ELF-1 (cell line): ENCODE measurements around the gene CST9.

Experiments used
- DNase-seq: peaks from one replicate; pipeline ENCODE4 v3.0.0-alpha.2; 2016; ENCODE audit warnings: low read depth, low spot score

The CST9 gene

DNA sequence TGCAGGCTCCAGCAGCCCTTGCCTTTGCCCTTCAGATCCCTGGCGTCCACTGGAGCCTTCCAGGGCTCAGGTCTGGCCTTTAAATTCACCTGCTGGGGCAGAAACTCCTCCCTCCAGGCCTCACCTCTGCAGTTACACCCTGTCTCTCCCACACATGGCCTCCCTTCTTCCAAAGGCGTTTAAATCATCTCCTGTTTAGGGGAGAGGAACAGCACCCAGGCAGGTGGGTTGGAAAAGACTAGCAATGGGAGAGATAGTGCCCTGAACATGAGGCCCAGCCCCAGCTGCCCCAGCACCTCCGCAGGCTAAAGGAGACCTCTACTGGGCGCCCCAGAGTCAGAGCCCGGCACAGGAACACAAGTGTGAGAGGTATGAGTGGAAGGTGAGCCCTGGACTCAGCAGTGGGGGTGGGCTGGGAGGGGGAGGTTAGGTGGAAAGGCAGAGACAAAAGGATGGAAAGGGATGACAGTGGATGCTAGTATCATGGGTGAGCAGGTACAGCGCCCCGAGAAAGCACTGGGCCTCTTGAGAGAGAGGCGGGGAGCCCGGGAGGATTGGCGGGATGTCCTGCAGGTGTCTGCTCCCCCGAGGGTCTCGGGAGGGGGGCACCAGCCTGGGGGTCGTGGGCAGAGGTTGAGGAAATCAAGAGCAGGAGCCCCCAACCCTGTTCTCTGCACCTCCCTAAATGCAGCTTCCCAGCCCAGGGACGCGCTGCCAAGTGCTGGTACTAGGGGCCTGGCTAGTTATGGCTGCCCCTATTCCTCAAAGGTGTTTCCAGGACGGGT lies at the start of gene CST9:
CST9 (minus strand) TSS at position 51 of the 785 bp plus-strand sequence. CDS start 53 bp downstream, outside the sequence.
- no peak for DNase-seq

- DNase-seq: no peak
Measured at GRCh38 chr20:23654717-23655116, 49.0 kb upstream of the CST9 start.

GRCh38 chr20:23654000-23654399 lies 48.3 kb upstream of the CST9 start:
- DNase-seq: no peak

DNA sequence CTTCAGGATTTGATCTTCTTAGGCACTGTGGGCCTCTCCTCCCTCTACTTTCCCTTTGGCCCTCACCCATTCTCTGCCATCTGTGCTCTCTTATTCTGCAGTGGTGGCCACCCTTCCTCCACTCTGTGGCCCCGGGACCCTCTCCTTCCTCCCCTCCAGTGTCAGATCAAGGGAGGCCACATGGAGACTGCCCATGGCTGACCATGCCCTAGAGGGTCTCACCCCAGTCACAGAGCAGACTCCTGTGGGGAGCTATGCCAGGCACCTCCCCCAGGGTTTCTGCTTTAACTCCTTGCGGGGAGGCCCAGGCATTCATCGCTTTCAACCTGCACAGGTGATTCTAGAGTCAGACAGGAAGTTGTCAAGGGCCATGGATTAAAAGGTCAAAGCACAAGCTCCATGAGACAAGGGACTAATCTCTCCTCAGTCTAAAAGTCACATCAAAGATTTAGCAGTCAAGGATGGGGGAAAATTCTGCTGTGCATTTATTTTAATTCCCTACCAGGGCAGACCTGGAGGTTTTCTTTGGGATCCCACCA lies 47.8 kb upstream of the CST9 start:
- DNase-seq: no peak

DNA sequence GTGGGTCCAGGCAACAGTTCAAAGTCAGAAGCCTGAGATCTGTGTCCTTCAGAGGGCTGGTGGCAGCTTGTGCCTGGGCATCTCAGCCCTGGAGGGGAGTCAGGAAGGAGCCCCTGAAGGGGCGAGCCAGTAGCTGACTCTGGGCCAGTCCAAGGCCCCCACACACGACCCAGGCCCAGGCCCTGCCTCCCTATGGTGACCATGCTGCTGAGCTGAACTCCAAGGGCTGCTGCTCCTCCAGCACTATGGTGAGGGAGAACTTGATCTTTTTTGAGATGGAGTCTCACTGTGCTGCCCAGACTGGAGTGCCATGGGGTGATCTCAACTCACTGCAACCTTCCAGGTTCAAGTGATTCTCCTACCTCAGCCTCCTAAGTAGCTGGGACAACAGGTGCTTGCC lies 47.2 kb upstream of the CST9 start:
- DNase-seq: no peak

DNA sequence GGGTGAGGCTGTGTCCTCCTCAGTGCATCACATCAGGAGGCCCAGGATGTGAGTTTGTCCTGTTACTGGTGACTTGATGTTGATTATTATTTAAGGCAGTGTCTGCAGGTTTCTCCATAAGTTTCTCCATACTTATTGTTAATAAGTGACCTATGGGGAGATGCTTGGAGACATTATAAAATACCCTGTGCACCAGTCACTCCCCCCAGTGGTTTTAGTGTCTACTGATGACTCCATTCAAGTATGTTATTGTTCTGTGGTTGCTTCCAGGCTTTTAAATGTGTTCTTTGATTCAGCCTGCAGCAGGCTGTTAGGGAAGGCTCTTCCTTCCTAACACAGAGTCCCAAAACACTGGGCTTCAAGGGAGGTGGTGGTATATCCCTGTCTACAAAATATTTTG lies 46.7 kb upstream of the CST9 start:
- no peak for DNase-seq

GRCh38 chr20:23651117-23651516 lies 45.4 kb upstream of the CST9 start:
- DNase-seq: no peak

DNA sequence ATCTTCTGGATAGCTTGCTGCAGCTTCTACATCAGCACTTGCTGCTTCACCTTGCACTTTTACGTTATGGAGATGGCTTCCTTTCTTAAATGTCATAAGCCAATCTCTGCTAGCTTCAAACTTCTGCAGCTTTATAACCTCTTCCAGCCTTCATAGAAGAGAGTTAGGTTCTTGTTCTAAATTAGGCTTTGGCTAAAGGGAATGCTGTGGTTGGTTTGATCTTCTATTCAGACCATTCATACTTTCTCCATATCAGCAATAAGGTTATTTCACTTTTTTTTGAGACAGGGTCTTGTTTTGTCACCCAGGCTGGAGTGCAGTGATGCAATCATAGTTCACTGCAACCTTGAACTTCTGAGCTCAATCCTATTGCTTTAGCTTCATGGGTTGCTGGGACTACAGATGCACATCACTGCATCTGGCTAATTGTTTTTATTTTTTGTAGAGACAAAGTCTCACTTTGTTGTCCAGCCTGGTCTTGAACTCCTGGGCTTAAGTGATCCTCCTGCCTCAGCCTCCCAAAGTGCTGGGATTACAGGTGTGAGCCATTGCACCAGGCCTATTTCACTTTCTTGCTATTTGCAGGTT lies 44.2 kb upstream of the CST9 start:
- DNase-seq: no peak

DNA sequence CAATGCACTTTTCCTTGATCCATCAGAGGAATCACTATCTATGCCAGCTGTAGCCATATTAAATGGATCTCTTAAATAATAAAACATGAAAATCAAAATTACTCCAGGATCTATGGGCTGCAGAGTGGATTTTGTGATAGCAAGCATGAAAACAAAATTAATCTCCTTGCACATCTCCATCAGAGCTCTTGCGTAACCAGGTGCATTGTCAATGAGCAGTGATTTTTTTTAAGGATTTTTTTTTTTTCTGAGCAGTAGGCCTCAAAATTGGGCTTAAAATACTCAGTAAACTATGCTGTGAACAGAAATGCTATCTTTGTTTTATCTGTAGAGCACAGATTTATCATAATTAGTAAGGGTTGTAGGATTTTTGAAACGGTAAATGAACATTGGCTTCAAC lies 43.5 kb upstream of the CST9 start:
- DNase-seq: no peak

DNA sequence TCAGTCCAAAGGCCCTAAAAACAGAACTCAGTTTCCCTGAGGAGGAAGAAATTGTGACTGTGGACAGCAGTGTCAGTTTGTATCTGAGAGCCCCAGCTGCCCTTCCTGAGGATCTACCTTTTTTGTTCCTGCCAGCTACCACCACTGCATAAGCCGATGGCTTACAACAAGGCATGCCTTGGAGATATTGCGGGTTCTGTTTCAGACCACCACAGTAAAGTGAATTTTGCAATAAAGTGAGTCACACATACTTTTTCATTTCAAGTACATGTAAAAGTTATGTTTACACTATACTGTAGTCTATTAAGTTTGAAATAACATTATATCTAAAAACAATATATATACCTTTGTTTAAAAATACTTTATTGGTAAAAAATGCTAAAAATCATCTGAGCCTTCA lies 41.6 kb upstream of the CST9 start:
- DNase-seq: no peak

DNA sequence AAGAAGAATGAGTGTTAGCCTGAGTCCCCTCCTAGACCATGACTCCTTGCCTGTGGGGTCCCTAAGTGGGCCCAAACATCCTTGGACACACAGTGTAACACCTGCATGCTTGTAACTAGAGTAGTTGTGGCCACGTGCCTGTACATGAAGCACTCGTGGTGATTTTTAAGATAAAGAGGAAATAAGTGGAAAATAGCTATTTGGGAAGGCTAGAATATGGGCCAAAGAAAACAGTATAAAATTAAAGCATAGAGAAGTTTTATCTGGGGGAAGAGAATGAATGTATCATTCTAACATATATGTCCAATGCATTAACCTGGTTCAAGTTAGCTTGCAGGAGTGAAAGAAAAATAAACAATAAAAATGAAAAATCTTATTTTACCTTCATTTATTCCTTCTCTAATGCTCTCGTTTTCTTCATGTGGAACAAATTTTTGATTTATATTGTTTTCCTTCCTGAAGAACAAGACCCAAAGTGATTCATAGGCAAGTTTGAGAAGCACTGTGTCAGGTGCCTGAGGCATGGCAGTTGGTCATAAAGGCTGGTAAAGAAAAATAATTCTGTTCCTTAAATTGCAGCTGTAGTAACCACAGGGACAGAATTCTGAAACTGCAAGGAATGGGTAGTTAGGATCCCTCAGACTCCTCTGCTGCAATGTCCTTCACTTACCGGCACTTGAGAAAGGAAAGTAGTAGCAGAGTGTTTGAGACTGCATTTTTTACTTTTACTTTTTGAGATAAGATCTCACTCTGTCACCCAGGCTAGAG lies 40.6 kb upstream of the CST9 start:
- DNase-seq: no peak

DNA sequence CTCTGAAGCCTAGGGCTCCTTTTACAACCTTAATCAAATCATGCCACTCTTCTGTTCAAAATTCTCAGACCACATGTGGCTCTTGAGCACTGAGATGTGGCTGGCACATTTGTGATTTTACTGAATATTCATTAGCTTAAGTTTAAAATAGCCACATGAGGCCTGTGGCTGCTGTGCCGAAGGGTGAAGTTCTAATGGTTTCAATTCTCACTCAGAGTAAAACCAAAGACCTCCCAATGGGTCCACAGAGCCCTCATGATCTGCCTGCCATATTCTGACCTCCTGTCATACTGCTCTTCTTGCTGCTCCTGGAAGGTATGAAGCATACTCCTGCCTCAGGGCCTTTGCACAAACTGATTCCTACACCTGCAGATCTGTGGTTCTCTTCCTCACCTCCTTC lies 39.9 kb upstream of the CST9 start:
- no peak for DNase-seq

- no peak for DNase-seq
Measured at GRCh38 chr20:23644164-23644563, 38.4 kb upstream of the CST9 start.

DNA sequence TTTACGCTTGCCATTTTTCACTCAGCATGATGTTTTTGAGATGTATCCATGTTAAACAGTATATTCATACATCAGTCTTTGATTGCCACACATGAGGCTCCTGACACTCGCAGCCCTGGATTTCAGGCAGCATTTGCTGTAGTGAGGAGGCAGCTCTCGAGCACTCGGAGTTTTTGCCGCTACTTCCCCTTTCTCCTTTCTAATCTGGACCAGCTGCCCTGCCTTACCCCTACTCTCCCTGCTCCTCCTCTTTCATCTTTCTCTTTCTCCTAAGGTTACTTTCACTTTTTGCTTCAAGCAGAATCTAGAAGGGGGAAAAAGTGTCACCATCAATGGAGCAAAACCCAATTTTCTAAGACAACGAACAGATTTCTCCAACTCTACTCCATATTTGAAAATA lies 37.9 kb upstream of the CST9 start:
- DNase-seq: no peak

GRCh38 chr20:23641936-23642751 lies 36.4 kb upstream of the CST9 start:
- peak; percentile 67 for DNase-seq

DNA sequence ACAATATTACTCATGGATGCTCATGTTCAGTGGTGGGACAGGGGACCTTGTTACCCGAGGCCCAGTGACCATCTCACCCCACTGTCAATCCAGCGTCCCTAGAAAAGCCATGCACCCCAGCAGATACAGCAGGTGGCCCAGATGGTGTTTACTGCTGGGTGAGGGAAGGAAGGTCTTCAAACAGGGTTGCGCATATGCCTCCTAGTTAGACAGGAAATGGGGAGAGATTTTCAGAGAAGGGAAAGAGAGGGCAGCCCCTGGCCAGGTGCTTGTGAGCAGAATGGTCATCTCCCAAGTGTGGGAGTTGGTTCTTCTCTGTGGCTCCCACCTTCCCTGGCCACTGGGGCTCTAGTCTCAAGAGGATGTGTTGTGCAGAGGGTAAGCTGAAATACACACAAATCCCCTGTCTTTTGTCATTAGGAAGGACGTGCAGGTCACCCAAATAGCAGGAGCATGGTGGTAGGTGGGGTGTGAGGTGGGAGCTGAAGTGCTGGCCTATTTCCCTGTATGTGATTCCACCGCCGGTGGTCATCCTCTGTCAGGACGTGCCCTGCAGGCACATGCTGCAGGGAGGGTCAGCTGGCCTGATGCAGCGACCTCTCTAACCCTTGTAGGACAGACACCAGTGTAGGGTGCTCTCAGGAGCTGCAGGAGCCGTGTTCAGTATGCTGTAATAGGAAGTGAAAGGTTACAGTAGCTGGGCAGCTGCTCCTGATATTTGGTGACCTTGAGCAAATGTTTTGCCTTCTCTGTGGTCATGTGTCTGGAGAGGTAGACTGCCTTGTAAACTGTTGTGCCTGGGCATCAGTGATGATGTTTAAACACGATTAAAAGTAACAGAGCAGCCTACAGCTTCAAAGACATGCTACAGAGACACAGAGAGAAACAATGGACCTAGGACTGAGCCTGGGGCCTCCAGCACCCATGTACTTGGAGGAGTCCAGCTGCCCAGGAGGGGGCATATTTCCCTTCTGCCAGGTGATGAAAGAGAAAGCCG lies 35.3 kb upstream of the CST9 start:
- DNase-seq: no peak

- DNase-seq: no peak
Measured at GRCh38 chr20:23640018-23640601, 34.4 kb upstream of the CST9 start.

- DNase-seq: no peak
Measured at GRCh38 chr20:23639490-23639958, 33.8 kb upstream of the CST9 start.

DNA sequence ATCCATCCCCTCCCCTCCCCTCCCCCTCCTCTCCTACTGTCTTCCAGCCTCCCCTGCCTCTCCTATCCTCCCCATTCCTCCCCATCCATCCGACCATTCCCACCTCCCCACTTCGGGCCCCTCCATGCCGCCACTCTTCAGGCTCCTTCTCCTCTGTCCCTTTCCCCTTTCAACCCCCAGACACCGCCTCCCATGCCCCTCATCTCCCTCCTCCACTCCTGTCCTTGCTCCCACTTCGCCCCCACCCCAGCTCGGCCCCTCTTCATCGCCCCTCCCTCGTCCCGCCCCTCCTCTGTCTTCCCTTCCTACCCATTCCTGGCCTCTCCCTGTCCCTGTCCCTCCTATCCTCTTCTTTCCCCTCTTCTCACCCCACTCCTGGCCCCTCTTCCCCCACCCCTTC lies 32.6 kb upstream of the CST9 start:
- no peak for DNase-seq
